Omental fat pad (tissue), 4 donors: ENCODE measurements around the gene CLIP1. TPM values are rescaled to one million over a fixed set of nuclear protein-coding genes. Genes with fewer than 3 reads are reported as not detected.
"Not testable (repeated sequence)": the region's sequence is repeated elsewhere in the genome, so short reads cannot be mapped to it uniquely, and the experiment has no call there.

ENCODE experiments used
- ATAC-seq: fragments of 150-250 bp; one replicate; pipeline ENCODE4 v1.9.1; 2016; ENCODE audit warnings: mild to moderate bottlenecking, moderate library complexity; ENCODE audit not compliant: low FRiP score
- DNase-seq: peaks from one replicate; pipeline ENCODE4 v3.0.0-alpha.2; 2019; ENCODE audit warnings: low spot score
- total RNA-seq, 4 donors: library from RNA; depleted of rRNA; stranded (reverse); fragments of >200 nt; gene quantifications; one replicate each; pipeline ENCODE4 v1.1.0, GENCODE V29; 2016
- TF ChIP-seq, protein P1 (sequence below), 3 donors: fragments of 450-650 bp; IDR thresholded peaks; one replicate each; pipeline ENCODE4 v1.5.1; 2016 to 2017; ENCODE audit warnings: antibody characterized with exemption in 3 of 3, mild to moderate bottlenecking in 3 of 3, moderate library complexity in 2 of 3

The CLIP1 gene
- total RNA-seq, 4 donors from 2014 or later: 72.8 to 189 (median 91.7) TPM

DNA sequence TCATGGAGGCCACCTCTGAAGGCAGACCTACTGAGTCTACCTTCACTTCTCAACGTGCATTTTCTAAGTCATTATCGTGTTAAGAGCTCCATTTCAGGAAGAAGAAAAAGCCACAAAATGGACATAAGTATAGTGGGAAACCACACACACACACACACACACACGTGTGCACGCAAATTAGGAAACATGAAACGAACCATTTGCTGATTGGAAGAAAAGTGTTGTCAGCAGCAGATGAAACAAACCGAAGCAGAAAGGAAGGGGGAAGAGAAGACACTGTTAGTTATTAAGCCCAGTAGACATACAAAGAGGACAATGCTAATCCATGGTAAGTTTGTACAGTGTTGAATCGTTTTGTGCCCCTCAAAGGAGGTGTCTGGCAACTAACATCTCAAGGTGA, 146.2 kb downstream of the CLIP1 start:
- TF ChIP-seq, protein P1, sequence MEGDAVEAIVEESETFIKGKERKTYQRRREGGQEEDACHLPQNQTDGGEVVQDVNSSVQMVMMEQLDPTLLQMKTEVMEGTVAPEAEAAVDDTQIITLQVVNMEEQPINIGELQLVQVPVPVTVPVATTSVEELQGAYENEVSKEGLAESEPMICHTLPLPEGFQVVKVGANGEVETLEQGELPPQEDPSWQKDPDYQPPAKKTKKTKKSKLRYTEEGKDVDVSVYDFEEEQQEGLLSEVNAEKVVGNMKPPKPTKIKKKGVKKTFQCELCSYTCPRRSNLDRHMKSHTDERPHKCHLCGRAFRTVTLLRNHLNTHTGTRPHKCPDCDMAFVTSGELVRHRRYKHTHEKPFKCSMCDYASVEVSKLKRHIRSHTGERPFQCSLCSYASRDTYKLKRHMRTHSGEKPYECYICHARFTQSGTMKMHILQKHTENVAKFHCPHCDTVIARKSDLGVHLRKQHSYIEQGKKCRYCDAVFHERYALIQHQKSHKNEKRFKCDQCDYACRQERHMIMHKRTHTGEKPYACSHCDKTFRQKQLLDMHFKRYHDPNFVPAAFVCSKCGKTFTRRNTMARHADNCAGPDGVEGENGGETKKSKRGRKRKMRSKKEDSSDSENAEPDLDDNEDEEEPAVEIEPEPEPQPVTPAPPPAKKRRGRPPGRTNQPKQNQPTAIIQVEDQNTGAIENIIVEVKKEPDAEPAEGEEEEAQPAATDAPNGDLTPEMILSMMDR (IDR thresholded peaks at IDR 0.05): no peak
- ATAC-seq: no peak

DNA sequence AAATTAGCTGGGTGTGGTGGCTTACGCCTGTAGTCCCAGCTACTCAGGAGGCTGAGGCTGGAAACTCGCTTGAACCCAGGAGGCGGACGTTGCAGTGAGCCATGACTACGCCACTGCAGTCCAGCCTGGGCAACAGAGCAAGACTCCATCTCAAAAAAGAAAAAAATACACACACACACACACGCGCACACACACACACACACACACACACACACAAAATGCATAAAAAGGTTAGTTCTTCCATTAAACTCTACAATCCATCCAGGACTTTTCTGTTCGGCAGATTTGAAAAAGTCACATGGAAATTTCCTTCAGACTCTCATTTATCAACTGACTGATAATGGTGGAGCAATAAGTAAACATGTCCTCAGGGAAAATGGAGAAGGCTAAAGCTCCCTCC, 147.0 kb downstream of the CLIP1 start:
- TF ChIP-seq, protein P1 (IDR thresholded peaks at IDR 0.05): no peak

More for the DNA sequence above, 146.2 kb downstream of the CLIP1 start:
- DNase-seq: no peak

DNA sequence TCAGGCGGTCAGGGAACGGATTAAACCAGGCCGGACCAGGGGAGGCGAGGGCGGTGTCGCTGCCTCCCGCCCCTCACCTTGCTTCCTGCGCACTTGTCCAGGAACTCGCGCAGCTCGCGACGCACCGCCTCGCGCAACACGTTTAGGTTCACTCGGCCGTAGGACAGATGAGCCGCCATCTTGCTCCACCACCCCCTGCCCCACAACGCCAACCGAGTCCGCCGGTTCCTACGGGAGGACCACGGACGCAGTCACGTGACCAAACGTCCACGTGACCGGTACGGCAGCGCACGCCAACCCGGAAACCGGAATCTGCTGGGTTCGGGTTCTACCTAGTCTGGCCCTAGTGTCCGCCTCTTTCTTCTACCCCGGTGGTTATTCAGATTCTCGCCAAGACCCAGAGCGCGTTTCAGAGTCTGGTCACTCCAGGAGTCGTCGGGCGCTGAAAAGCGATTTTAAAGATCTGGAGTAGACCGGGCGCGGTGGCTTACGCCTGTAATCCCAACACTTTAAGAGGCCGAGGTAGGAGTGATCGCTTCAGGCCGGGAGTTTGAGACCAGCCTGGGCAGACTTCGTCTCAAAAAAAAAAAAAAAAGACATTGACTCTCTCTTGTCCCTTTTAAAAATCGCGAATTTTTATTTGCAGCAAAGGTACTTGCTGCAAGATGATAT, 156.1 kb downstream of the CLIP1 start, which contains the start of gene VPS33A:
Gene VPS33A, minus strand, starts transcription at position 265 of the 672 bp plus-strand sequence. Its CDS starts 86 bp downstream, at position 179.
- DNase-seq: peak; percentile 95
- peak; percentile 91 for ATAC-seq
- TF ChIP-seq, protein P1 (IDR thresholded peaks at IDR 0.05): peak in 1 of 3 donors; percentile 15

More for the DNA sequence above, 147.0 kb downstream of the CLIP1 start:
- DNase-seq (no peak), ATAC-seq (no peak)

DNA sequence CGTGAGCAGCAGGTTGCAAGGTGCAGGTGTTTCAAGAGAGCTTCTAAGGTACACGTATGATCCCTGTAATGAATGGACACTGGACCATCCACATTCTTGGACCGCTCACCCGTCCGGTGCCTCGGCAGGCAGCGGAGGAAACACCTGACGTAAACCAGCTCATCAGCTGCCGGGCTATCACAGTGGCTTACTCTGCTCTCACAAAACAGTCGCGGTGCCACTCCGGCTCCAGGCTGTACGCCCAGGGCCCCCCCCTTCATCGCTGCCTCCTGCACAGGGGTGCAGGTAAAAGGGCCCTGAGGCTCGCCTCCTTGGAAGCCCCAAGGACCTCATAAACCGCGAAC, 156.6 kb downstream of the CLIP1 start:
- TF ChIP-seq, protein P1 (IDR thresholded peaks at IDR 0.05): no peak
- peak; percentile 74 for ATAC-seq
- no peak for DNase-seq

DNA sequence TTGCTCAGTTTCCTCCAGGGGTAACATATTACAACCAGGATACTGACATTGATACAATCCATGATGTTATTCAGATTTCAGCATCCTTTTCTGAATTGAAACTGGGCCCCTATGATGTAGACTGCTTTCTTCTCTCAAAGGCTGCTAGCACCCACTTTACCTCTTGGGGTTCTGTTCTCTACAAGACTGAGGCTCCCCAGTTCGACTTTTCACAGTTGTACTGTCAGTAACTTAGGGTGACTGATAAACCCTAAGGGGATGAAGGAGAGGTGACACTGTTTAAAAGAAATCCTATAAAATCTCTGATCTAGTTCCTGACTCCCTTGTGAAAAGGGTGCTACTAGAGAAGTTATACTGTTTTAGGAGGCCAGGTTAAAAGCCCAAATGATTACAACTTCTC, 157.0 kb downstream of the CLIP1 start:
- DNase-seq (no peak), ATAC-seq (no peak)
- TF ChIP-seq, protein P1 (IDR thresholded peaks at IDR 0.05): no peak

DNA sequence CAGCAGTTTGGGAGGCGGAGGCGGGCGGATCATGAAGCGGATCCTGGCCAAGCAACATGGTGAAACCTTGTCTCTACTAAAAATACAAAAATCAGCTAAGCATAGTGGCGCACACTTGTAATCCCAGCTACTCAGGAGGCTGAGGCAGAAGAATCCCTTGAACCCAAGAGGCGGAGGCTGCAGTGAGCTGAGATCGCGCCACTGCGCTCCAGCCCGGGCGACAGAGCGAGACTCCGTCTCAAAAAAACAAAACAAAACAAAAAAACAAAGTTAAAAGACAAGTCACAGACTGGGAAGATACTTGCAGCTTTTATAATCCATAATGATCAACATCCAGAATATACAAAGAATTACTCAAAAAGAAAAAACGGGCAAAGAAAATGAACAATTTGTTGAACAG, 161.7 kb downstream of the CLIP1 start:
- ATAC-seq, DNase-seq: not testable (repeated sequence)

DNA sequence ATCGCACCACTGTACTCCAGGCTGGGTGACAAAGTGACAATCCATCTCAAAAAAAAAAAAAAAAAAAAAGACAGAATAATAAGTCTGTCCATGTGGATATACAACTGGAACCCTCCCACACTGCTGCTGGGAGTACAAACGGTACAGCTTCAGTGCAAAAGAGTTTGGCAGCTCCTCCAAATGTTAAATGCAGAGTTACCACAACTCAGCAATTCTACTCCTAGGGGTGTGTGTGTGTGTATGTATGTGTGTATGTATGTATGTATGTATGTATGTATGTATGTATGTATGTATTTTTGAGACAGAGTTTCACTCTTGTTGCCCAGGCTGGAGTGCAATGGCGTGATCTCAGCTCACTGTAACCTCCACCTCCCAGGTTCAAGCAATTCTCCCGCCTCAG, 163.5 kb downstream of the CLIP1 start:
- not testable (repeated sequence) for ATAC-seq, DNase-seq

DNA sequence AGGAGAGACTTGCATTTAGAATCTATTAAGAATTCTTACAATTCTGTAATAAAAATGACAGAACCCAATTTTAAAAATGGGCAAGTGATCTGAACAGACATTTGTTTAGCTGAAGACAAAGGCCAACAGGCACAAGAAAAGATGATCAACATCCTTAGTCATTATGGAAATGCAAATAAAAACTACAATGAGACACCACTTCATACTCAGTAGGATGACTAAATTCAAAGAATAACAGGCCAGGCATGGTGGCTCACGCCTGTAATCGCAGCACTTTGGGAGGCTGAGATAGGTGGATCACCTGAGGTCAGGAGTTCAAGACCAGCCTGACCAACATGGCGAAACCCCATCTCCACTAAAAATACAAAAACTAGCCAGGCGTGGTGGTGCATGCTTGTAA, 164.0 kb downstream of the CLIP1 start:
- not testable (repeated sequence) for DNase-seq, ATAC-seq

DNA sequence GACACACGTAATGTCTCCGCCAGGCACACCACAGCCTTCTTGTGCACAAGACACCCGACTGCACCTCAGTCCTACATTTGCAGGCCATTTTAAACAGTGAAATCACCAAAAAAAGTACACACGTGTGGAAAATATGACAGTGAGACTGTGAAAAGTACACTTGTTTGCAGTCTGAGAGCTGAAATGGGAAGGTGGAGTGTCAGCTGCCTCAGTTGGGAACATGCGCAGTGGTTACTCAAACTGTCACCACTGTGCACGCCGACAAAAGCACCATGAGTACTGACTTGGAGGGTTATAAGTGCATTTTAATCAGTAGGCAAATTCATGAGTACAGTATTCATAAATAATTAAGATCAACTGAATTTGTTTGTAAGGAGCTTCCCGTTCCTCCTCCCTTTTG, 171.9 kb downstream of the CLIP1 start:
- TF ChIP-seq, protein P1 (IDR thresholded peaks at IDR 0.05): no peak
- ATAC-seq: no peak
- DNase-seq: no peak
